Retinal pigment epithelial cell (primary cell): Measurements from ENCODE around the gene LRG1.

ENCODE experiments used
- DNase-seq: peaks from one replicate; pipeline ENCODE4 v3.0.0-alpha.2; 2010; ENCODE audit warnings: low read depth
- H3K4me3 ChIP-seq: 2 replicates; pipeline ENCODE4 v1.5.1; 2011; ENCODE audit warnings: mild to moderate bottlenecking, low read length, control low read depth, moderate library complexity
- CTCF ChIP-seq: conservative IDR thresholded peaks from 2 replicates; pipeline ENCODE4 v1.5.1; 2011; ENCODE audit warnings: low read depth, low read length, control low read depth, inconsistent platforms

The LRG1 gene

GRCh38 chr19:4579389-4579788, 39.6 kb upstream of the LRG1 start:
- no peak for TF ChIP-seq CTCF
- H3K4me3 ChIP-seq = no peak overlapping the region
- DNase-seq = no peak

- DNase-seq = no peak
Measured at GRCh38 chr19:4578552-4579248, 38.9 kb upstream of the LRG1 start.

GRCh38 chr19:4577020-4577782, 37.4 kb upstream of the LRG1 start:
- TF ChIP-seq CTCF = no peak
- no peak overlapping the region for H3K4me3 ChIP-seq
- no peak for DNase-seq

More at GRCh38 chr19:4578552-4579248, 38.9 kb upstream of the LRG1 start:
- no peak for TF ChIP-seq CTCF
- H3K4me3 ChIP-seq = no peak overlapping the region

GRCh38 chr19:4576016-4576933, 36.4 kb upstream of the LRG1 start:
- no peak for DNase-seq
- TF ChIP-seq CTCF = peak; percentile 82
- H3K4me3 ChIP-seq = no peak overlapping the region

- DNase-seq = peak; percentile 77
- no peak for TF ChIP-seq CTCF
- H3K4me3 ChIP-seq = no peak overlapping the region
Measured at GRCh38 chr19:4575267-4576015, 35.6 kb upstream of the LRG1 start.

GRCh38 chr19:4573682-4574081, 33.8 kb upstream of the LRG1 start:
- no peak for DNase-seq

More at GRCh38 chr19:4573682-4574081, 33.8 kb upstream of the LRG1 start:
- H3K4me3 ChIP-seq = no peak overlapping the region
- TF ChIP-seq CTCF = no peak
